Measurements from ENCODE around the gene ABCG2.

The ABCG2 gene

GRCh38 chr4:88087004-88087403 lies 71.4 kb downstream of the ABCG2 start:
- H3K4me3 ChIP-seq (ENCODE audit: low read length in 2 of 2), result no peak overlapping the region
- no peaks in the 10 kb centered on the region for H3K36me3 ChIP-seq (replicated peaks in 1 of 2; ENCODE audit: control insufficient read depth in 2 of 2, insufficient read depth in 2 of 2, low read length in 2 of 2)
- H2BK12ac ChIP-seq (ENCODE audit: low read length), result no peak overlapping the region
- H3K23ac ChIP-seq (ENCODE audit: low read depth, low read length, poor library complexity), result no peak overlapping the region
- H2BK15ac ChIP-seq (ENCODE audit: low read length), result no peak overlapping the region
- H3K27me3 ChIP-seq (ENCODE audit: control insufficient read depth in 3 of 3, insufficient read depth in 3 of 3, low read depth in 1 of 3, low read length in 3 of 3), result no peaks in the 10 kb centered on the region
- no peak overlapping the region for H2BK5ac ChIP-seq (ENCODE audit: low read length)
- no peaks in the 10 kb centered on the region for H3K4me1 ChIP-seq (ENCODE audit: control insufficient read depth in 2 of 2, insufficient read depth in 1 of 2, low read depth in 1 of 2, low read length in 2 of 2)
- no peak overlapping the region for H3K4ac ChIP-seq (ENCODE audit: low read length)
- no peak overlapping the region for H3K14ac ChIP-seq (ENCODE audit: low read length)
- no peak overlapping the region for H2AFZ ChIP-seq (ENCODE audit: low read length)
- H3K4me2 ChIP-seq (ENCODE audit: insufficient read depth, low read length, poor library complexity, severe bottlenecking), result no peak overlapping the region
- DNase-seq (ENCODE audit: low spot score), result no peak
- H3K9me3 ChIP-seq (replicated peaks in 1 of 2; ENCODE audit: control insufficient read depth in 2 of 2, insufficient read depth in 1 of 2, low read depth in 1 of 2, low read length in 2 of 2), result no peaks in the 10 kb centered on the region
- H2BK120ac ChIP-seq (ENCODE audit: low read depth, low read length), result no peak overlapping the region
- H2AK5ac ChIP-seq (ENCODE audit: low read depth, low read length), result no peak overlapping the region
- H4K91ac ChIP-seq (ENCODE audit: low read depth, low read length, poor library complexity), result no peak overlapping the region
- no peak overlapping the region for H4K8ac ChIP-seq (ENCODE audit: low read depth, low read length)
- no peak overlapping the region for H3K9ac ChIP-seq (ENCODE audit: low read depth, low read length, poor library complexity)
- H3K79me1 ChIP-seq (ENCODE audit: low read depth, low read length), result no peaks in the 10 kb centered on the region
- WGBS, 2 donors (ENCODE audit: extremely low coverage in 2 of 2, insufficient read length in 2 of 2, insufficient replicate concordance in 1 of 2), result no CpG with 5 or more reads among the region's 1 CpG
- no peak overlapping the region for H3K18ac ChIP-seq (ENCODE audit: low read length)
- H3K27ac ChIP-seq (replicated peaks; ENCODE audit: low read length), result no peak overlapping the region

- Histone ChIP-seq H3K4me3 (ENCODE audit: low read length in 2 of 2) (no peak overlapping the region), H2BK12ac (ENCODE audit: low read length) (no peak overlapping the region), H3K4me2 (ENCODE audit: insufficient read depth, low read length, poor library complexity, severe bottlenecking) (no peak overlapping the region), H2BK120ac (ENCODE audit: low read depth, low read length) (no peak overlapping the region), H3K18ac (ENCODE audit: low read length) (no peak overlapping the region), H2BK5ac (ENCODE audit: low read length) (no peak overlapping the region), H3K9me3 (replicated peaks in 1 of 2; ENCODE audit: control insufficient read depth in 2 of 2, insufficient read depth in 1 of 2, low read depth in 1 of 2, low read length in 2 of 2) (no peaks in the 10 kb centered on the region), H3K79me1 (ENCODE audit: low read depth, low read length) (no peaks in the 10 kb centered on the region), H3K23ac (ENCODE audit: low read depth, low read length, poor library complexity) (no peak overlapping the region), H3K9ac (ENCODE audit: low read depth, low read length, poor library complexity) (no peak overlapping the region), H4K8ac (ENCODE audit: low read depth, low read length) (no peak overlapping the region), H3K14ac (ENCODE audit: low read length) (no peak overlapping the region), H3K4ac (ENCODE audit: low read length) (no peak overlapping the region), H3K36me3 (replicated peaks in 1 of 2; ENCODE audit: control insufficient read depth in 2 of 2, insufficient read depth in 2 of 2, low read length in 2 of 2) (peaks cover 0 to 39% of the 10 kb centered on the region in 2 donors), H2BK15ac (ENCODE audit: low read length) (no peak overlapping the region), H3K4me1 (ENCODE audit: control insufficient read depth in 2 of 2, insufficient read depth in 1 of 2, low read depth in 1 of 2, low read length in 2 of 2) (no peaks in the 10 kb centered on the region), H4K91ac (ENCODE audit: low read depth, low read length, poor library complexity) (no peak overlapping the region), H3K27ac (replicated peaks; ENCODE audit: low read length) (no peak overlapping the region), H2AFZ (ENCODE audit: low read length) (no peak overlapping the region), H3K27me3 (ENCODE audit: control insufficient read depth in 3 of 3, insufficient read depth in 3 of 3, low read depth in 1 of 3, low read length in 3 of 3) (no peaks in the 10 kb centered on the region), H2AK5ac (ENCODE audit: low read depth, low read length) (no peak overlapping the region)
- WGBS, 2 donors (ENCODE audit: extremely low coverage in 2 of 2, insufficient read length in 2 of 2, insufficient replicate concordance in 1 of 2), result no CpG with 5 or more reads among the region's 1 CpG
- no peak for DNase-seq (ENCODE audit: low spot score)
Observed at GRCh38 chr4:88080626-88081025, 77.8 kb downstream of the ABCG2 start.

- Histone ChIP-seq H3K79me1 (ENCODE audit: low read depth, low read length) (no peaks in the 10 kb centered on the region), H2BK5ac (ENCODE audit: low read length) (no peak overlapping the region), H3K9ac (ENCODE audit: low read depth, low read length, poor library complexity) (no peak overlapping the region), H3K9me3 (replicated peaks in 1 of 2; ENCODE audit: control insufficient read depth in 2 of 2, insufficient read depth in 1 of 2, low read depth in 1 of 2, low read length in 2 of 2) (no peaks in the 10 kb centered on the region), H2BK15ac (ENCODE audit: low read length) (no peak overlapping the region), H4K8ac (ENCODE audit: low read depth, low read length) (no peak overlapping the region), H3K23ac (ENCODE audit: low read depth, low read length, poor library complexity) (no peak overlapping the region), H3K27me3 (ENCODE audit: control insufficient read depth in 3 of 3, insufficient read depth in 3 of 3, low read depth in 1 of 3, low read length in 3 of 3) (no peaks in the 10 kb centered on the region), H3K4me1 (ENCODE audit: control insufficient read depth in 2 of 2, insufficient read depth in 1 of 2, low read depth in 1 of 2, low read length in 2 of 2) (no peaks in the 10 kb centered on the region), H3K36me3 (replicated peaks in 1 of 2; ENCODE audit: control insufficient read depth in 2 of 2, insufficient read depth in 2 of 2, low read length in 2 of 2) (peaks cover 6 to 59% of the 10 kb centered on the region in 2 donors), H2BK12ac (ENCODE audit: low read length) (no peak overlapping the region), H2AK5ac (ENCODE audit: low read depth, low read length) (no peak overlapping the region), H4K91ac (ENCODE audit: low read depth, low read length, poor library complexity) (no peak overlapping the region), H3K14ac (ENCODE audit: low read length) (no peak overlapping the region), H3K4ac (ENCODE audit: low read length) (no peak overlapping the region), H3K4me3 (ENCODE audit: low read length in 2 of 2) (no peak overlapping the region), H3K18ac (ENCODE audit: low read length) (no peak overlapping the region), H2AFZ (ENCODE audit: low read length) (no peak overlapping the region), H3K27ac (replicated peaks; ENCODE audit: low read length) (no peak overlapping the region), H3K4me2 (ENCODE audit: insufficient read depth, low read length, poor library complexity, severe bottlenecking) (no peak overlapping the region), H2BK120ac (ENCODE audit: low read depth, low read length) (no peak overlapping the region)
- WGBS, 2 donors (ENCODE audit: extremely low coverage in 2 of 2, insufficient read length in 2 of 2, insufficient replicate concordance in 1 of 2), result no CpG with 5 or more reads among the region's 2 CpGs
- DNase-seq (ENCODE audit: low spot score), result no peak
Observed at GRCh38 chr4:88078579-88078978, 79.9 kb downstream of the ABCG2 start.

- no peak for DNase-seq (ENCODE audit: low spot score)
- Histone ChIP-seq H3K4me2 (ENCODE audit: insufficient read depth, low read length, poor library complexity, severe bottlenecking) (no peak overlapping the region), H3K18ac (ENCODE audit: low read length) (no peak overlapping the region), H3K23ac (ENCODE audit: low read depth, low read length, poor library complexity) (no peak overlapping the region), H3K79me1 (ENCODE audit: low read depth, low read length) (no peaks in the 10 kb centered on the region), H3K4me1 (ENCODE audit: control insufficient read depth in 2 of 2, insufficient read depth in 1 of 2, low read depth in 1 of 2, low read length in 2 of 2) (no peaks in the 10 kb centered on the region), H3K4me3 (ENCODE audit: low read length in 2 of 2) (no peak overlapping the region), H3K36me3 (replicated peaks in 1 of 2; ENCODE audit: control insufficient read depth in 2 of 2, insufficient read depth in 2 of 2, low read length in 2 of 2) (peaks cover 8 to 65% of the 10 kb centered on the region in 2 donors), H3K9ac (ENCODE audit: low read depth, low read length, poor library complexity) (no peak overlapping the region), H2BK12ac (ENCODE audit: low read length) (no peak overlapping the region), H2BK120ac (ENCODE audit: low read depth, low read length) (no peak overlapping the region), H2AK5ac (ENCODE audit: low read depth, low read length) (no peak overlapping the region), H3K27ac (replicated peaks; ENCODE audit: low read length) (no peak overlapping the region), H4K91ac (ENCODE audit: low read depth, low read length, poor library complexity) (no peak overlapping the region), H2BK5ac (ENCODE audit: low read length) (no peak overlapping the region), H3K4ac (ENCODE audit: low read length) (no peak overlapping the region), H3K9me3 (replicated peaks in 1 of 2; ENCODE audit: control insufficient read depth in 2 of 2, insufficient read depth in 1 of 2, low read depth in 1 of 2, low read length in 2 of 2) (no peaks in the 10 kb centered on the region), H2BK15ac (ENCODE audit: low read length) (no peak overlapping the region), H3K14ac (ENCODE audit: low read length) (no peak overlapping the region), H4K8ac (ENCODE audit: low read depth, low read length) (no peak overlapping the region), H2AFZ (ENCODE audit: low read length) (no peak overlapping the region), H3K27me3 (ENCODE audit: control insufficient read depth in 3 of 3, insufficient read depth in 3 of 3, low read depth in 1 of 3, low read length in 3 of 3) (no peaks in the 10 kb centered on the region)
- no CpG with 5 or more reads among the region's 7 CpGs for WGBS, 2 donors (ENCODE audit: extremely low coverage in 2 of 2, insufficient read length in 2 of 2, insufficient replicate concordance in 1 of 2)
Observed at GRCh38 chr4:88077911-88078524, 80.4 kb downstream of the ABCG2 start.

Measured in neuronal stem cell (in vitro differentiated cells).